Epidermal melanocyte (primary cell): Measurements from ENCODE around the gene TACC2.
A peak's percentile ranks its signal among the peaks of the same experiment; 100 is the strongest.

Experiments
- DNase-seq: peaks from one replicate; pipeline ENCODE4 v3.0.0; 2011; ENCODE audit warnings: low spot score; ENCODE audit not compliant: insufficient read length

TACC2 gene

DNA sequence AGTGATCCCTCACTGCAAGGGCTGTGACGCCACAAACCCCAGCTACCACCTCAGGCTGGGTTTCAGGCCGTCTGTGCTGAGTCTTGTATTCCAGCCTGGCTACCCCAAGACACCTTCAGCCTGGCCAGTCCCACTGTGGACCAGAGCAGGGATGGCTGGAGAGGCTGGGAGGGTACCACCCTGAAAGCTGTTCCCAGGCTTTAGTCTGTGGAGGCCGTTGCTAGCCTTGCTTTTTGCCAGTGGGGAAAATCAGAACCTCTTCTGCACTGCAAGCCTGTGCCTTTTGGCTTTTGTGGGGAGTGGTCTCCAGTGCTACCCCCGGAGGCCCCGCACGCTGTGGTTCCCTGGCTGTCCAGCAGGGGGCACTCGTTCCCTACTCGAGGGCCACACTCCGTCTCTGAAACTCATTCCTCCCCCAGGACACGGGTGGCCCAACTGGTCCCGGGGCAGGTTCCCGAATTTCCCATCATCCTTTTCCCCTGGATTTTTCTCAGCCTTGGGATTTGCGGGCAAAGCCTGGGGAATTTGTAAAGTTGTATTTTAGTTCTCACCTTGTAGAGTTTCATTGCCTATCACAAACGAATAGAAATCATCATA is 153.8 kb downstream of the TACC2 start:
- no peak for DNase-seq

DNA sequence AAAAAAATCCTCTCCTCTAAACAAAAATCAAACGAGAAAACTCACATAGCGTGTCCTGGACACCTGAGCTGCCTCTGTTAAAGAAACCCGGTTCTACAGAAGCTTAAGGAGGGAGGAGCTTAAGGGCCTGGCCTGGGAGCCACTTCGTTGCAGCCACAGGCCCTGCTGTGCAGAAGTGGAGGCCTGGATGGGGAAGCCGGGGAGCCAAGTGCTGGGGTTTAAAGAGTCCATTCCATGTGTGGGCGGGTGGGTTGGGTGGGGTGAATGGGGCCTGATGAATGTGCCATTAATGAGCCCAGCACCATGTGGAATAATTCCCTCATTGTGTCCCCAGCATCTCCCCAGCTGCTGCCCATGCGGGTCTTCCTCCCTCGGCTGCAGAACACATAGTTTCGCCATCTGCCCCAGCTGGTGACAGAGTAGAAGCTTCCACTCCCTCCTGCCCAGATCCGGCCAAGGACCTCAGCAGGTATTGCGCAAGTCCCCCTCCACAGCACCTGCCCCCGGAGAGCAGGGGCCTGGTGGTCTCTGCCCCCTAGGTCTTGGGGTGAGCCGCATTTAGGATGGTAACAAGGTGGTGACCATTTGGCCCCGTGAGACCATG is 154.4 kb downstream of the TACC2 start:
- DNase-seq: no peak

DNA sequence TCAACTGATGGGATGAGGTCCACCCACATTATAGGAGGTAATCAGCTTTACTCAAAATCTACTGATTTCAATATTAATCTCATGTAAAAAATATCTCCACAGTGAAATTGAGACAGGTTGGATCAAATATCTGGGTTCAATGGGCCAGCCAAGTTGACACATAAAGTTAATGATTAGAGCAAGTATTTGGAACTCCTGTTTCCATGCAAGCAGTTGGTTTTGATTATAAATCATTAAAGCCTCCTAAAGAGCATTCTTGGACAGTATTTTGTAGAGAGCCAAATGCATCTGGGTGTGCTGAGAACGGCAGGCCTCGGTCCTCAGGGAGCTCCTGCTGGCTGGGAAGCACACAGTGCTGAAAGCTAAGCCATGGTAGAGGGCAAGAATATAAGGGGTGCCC is 155.2 kb downstream of the TACC2 start:
- DNase-seq: no peak

DNA sequence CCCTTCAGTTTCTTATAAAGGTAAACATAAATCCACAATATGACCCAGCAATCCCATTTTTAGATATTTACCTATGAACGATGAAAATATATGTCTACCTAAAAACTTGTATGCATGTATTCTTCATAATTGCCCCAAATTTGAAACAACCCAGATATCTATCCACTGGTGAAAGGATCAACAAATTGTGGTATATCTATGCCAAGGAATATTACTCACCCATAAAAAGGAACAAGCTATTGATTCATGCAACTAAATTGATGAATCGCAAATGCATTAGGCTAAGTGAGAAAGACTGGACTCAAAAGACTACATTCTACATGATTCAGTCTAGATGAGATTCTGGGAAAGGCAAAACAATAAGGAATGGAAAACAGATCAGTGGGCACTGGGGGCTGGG is 156.2 kb downstream of the TACC2 start:
- DNase-seq: no peak

DNA sequence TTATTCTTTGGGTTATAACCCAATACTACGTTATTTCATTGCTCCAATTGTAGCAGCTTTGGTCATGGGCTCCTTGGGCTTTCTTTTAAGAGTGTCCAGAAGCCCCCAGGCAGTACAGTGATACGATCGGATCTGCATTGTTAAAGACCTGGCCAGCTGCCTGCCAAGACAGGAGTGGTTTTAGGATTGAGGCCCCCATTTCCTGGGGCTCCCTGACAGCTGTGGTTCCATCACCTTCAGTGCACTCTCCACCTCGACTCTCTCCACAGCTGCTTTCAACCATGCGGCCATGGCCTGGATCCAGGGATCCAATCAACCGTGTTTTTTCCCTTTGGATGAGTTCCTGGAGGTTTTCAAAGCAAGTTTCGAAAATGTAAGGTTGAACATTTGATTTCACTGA is 158.7 kb downstream of the TACC2 start:
- DNase-seq: no peak

DNA sequence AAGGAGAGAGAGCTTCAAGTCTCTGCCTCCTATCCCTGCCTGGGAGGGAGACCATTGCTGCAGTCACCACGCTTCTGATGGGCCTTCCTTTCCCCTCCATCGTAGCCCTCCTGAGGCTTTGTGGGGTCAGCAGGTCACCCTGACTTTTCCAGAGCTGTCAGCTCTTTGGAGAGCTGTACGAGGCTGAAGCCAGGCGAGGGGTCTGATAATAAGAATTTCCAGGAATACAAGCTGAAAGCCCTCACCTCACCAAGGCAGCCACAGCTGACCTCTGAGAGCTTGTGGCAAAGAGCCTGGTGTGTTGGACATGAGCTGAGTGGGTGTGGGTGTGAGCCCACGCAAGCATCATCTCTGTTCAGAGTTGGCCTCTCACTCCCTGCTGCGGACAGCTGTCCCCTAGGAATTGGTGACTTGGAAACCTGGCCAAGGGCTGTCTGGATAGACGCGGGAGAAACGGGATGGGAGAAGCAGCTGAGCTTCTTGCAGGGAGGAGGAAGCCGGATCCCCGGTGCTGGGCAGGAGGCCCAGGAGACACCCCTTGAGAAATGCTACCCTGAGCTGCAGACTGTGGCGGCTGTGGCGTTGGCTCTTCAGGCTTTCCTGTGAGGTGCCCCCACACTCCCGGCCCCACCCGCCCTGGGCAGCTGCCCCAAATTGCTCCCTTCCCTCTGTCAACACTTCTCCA is 160.1 kb downstream of the TACC2 start:
- DNase-seq: no peak

DNA sequence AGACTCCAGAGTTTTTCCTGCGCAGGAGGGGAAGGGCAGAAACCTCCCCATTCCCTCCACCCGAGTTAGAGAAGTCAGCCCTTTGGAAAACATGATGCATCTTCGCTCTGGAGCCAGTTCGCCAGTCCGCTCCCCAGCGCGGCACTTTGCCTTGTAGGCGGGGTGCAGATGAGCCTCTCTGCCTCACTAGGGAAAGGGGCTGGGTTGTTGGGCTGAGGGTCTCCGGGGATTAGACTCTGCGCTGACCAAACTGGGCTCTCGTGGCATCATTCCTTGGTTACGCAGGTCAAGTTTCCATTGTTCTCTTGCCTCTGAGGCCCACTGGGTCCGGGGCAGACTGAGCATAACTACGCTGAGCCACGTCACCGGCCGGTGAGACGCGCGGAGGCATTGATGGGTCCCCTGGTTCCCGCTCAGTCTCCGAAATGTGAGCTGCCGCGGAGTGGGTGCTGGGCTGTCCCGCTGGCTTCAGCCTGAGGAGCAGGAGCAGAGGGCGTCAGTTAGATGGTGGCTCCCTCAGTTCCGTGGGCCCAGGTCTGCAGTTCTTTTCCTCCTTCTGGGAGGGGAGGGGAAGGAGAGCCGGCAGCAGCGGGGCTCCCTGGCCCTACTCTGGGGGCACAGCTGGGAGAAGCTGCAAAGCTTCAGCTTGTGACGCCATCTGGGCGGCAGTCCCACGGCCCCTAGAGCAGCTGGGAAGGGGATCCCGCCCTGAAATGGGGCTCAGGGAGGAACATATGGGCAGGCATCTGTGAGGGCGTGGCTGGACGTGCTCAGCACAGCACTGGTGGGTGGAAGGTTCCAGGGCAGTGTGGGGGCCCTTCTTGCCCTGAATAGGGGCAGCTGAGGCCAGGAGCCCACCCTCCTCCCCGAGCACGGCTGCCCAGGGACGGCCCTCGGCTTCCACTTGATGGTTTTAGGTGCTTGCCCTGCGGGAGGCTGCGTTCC is 160.9 kb downstream of the TACC2 start:
- DNase-seq: no peak

DNA sequence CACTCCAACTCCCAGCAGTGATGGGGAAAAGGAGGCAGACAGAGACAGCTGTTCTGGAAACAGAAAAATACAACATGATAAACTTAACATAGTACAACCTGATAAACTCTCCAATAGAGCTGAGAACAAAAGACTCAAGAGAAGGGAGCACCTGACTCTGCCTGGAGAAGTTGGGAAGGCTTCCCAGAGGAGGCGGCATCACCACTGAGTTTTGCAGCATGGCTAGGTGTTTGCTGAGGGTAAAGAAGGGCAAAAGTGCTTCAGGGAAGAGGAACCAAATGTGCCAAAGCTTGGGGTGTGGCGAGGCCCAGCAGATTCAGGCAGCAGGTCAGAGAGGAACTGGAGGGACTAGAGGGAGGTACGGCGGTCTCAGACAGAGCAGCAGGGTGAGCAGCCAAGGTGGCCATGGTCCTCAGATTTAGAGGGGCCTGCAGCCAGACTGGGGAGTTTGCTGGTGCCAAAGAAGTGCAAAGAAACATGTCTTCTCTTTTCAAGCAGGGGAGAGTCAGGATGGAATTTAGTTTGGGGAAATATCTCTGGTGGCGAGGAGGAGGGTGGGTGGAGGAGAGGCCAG is 162.2 kb downstream of the TACC2 start:
- DNase-seq: no peak

DNA sequence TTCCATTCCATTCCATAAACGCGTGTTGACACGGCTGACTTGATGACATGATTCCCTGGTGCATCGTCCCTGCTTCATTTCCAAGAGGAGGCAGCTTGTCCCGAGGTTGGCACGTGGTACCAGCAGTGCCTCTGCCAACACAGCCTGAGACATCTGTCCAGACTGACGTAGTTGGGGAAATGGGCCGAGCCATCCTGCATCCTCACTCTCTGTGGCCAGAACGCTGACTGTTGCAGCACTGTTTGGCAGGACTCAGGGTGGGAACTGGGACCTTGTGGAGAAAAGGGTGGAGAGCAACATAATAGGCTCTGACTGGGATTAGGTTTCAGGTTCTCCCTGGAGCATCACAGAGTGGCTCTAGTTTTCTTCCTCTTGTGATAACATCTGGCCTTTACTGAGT is 163.6 kb downstream of the TACC2 start:
- peak; percentile 60 for DNase-seq

DNA sequence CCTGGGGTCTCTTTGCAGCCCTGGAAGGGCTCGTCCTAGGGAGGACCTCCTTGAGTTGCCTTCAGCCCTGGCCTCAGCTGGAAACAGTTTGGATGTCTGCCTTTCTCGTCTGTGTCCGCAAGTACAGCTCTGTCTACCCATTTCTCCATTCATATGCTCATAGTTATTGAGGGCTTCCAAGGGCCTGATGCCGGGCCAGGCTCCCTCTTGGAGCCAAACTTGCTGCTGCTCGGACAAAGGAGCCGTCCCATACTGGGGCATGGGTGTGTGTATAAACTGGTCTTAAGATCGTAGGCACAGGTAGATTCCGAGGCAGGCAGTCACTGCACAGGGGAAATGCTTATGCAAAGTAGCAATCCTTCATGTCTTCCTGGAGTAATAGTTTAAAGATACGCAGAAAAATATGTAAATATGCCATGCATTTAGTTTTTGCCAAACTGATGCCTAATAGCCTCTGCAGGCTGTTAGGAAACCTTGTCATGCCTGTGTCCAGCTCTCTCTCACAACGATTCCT is 165.1 kb downstream of the TACC2 start:
- DNase-seq: no peak

DNA sequence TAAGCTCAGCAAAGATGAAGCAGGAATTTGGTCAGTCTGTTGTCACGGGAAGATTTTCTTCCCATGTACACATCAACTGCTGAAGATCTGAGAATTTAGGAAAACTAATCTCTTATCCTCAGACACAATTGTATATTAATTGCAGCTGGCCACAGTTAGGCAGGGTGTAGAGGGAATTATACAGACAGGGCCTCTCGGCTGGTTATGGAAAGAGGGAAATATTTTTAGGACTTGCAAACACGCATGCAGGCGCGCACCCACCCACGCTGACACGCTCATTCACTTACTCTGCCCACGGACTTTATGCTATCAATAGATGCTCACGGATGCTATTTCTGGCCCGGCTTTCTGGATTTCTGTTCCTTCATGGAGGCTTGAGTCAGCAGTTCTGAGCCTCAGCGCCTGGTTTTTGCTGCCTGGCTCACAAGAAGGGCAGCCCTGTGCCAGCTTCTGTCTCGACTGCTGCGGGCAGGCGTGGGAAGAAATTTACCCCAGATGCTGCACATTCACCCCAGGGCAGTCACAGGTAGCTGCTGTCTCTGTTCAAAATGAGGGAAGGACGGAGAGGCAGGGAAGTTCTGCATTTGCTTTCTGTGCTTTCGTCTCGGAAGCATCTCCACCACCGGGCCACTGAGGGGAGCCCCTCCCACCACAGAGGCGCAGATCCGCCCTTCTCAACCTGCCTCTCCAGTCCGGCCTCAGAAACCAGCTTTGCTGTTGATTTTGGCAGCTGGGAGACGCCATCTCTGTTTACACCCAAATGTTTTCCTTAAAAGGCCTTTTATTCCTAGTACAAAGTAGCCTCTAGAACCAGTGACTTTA is 165.8 kb downstream of the TACC2 start:
- DNase-seq: no peak

DNA sequence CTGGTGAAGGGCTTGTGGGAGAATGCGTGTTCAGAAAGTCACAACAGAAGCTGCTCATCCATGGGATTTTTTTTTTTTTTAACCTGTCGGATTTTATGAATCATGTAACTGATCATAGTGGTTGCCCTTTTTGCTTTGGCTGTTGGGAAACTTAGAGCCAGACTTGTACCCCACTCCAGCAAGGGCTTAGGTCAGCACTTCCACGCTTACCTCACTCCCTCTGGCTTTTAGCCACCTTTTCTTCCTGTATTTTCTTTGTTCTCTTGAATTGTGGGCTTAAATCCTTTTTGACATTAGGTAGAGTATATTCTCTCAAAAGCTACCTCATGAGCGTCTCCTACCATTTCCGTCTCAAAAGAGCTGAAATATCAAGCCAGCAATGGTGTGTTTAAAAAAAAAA is 168.5 kb downstream of the TACC2 start:
- DNase-seq: no peak

DNA sequence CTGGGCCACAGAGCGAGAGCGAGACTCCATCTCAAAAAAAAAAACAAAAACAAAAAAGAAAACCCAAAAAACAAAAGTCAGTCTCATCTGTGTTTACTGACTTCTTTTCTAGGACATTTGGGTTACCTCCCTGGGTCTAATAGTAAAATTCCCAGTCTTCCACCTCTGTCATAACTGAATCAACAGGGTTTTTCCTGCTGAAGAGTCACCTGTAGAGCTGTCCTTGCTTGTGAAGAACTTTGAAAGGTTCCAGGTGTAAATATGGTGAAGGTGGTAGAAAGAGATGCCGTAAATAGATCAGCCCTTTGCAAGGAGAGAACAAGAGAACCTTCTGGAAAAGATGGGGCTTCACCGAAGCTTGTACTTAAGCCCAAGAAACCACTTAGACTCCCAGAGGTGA is 169.4 kb downstream of the TACC2 start:
- no peak for DNase-seq

DNA sequence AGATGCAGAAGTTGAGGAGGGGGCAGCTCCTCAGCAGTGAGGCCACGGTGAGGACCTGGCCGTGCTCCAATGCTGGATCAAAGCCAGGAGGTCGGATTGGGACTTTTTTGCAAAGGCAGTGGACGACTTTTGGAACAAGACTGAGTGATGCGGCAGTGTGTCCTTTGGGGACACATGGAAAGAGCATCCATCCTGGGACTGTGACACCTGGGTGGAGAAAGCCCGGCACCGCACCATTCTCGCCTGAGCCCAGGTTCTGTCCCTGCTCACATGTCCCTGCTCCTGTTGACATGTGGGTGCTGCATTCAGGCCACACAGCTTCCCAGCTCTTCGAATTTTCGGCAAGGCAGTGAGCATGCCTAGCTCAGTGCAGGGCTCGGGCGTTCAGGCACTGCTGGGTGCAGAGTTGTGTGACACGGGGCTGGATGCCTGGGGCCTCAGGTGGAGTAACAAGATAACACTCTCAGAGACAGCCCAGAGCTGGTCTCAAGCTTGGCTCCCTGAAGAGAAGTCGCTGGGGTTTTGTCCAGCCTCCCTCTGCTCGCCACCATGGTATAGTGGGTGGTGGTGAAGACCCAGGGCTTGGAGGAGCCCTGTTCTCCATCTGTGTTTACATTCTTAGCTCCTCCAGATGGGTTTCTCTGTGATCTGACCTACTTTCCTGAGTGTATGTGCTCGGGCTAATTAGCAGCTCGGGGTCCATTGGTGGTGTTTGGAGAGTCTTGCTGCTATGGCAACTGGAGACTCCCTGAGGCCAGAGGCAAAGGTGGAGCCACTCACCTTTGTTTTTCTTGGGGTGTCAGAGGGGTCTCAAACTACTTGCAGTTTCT is 170.4 kb downstream of the TACC2 start:
- DNase-seq: no peak

DNA sequence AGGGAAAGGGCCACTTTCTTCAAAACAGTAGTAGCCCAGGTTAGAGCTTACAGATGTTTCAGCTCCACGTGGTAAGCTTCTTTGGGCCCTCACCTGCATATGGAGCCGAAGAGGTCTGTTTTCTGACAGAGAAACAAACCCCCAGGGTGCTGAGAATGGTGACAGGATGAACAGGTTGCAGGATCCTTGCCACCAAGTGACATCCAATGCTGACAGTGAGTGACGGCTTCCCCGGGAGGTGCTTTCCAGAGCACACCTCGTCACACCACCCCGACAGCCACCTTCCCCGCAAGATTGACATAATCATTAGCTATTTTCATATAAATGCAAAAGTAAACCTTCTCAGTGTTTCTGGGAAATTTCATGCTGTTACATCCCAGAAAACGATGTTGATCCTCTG is 172.8 kb downstream of the TACC2 start:
- DNase-seq: no peak

DNA sequence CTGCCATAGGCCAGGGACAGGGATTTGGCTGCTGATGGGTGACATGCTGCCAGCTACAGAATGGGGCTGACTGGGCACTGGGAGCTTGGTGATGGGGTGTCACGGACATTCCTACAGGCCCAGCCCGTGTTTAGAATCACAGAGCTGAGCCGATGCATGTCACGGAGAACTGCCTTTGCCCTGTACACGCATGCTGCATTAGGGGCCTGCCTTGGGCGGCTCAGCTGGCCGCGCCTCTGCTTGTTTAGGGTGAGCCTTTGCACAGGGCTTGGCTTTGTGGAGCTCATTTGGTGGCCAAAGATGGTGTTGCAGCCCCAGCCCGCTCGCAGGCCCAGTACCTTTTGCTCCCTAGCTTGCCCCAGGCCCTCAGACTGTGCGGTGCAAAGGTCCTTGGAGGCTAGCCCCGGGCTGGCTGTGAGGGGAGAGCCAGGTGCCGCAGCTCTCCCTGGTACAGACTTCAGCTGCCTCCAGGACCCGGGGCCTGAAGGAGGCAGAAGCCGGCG is 173.8 kb downstream of the TACC2 start:
- no peak for DNase-seq

DNA sequence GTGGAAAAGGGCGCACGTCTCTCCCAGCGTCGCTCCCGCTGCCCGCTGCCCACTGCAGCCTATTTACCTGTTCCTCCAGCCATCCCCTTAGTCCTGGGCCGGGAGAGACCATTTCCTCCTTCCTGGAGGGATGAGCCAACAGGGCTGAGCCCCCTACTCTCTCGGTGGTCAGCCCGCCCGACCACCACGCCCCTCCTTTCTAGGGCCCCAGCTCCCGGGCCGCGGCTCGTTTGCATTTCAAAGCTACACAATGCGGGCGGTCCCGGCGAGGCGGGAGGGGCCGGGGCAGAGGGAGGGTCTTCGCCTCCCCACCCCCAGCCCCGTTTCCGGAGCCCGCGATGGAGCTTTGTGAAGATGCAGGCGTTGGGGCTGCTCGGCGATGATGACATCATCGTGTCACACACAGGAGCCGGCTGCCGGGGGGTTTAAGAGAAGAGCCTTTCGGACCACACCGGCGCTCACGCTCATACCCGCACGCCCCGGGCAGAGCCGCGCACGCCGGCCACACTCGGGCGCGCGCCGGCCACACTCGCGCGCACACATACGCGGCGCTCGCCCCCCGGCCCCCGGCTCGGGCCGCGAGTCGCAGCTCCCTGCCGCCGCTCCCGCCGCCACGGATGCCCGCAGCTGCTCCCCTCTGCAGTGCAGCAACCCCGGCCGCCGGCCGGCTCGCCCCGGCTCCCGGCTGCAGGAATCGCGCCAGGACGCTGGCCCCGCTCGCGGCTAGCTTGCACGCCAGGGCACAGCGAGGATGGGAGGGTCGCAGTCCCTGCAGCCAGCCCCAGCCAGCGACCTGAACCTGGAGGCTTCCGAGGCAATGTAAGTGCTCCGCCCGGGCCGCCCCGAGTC is 174.4 kb downstream of the TACC2 start:
- no peak for DNase-seq

DNA sequence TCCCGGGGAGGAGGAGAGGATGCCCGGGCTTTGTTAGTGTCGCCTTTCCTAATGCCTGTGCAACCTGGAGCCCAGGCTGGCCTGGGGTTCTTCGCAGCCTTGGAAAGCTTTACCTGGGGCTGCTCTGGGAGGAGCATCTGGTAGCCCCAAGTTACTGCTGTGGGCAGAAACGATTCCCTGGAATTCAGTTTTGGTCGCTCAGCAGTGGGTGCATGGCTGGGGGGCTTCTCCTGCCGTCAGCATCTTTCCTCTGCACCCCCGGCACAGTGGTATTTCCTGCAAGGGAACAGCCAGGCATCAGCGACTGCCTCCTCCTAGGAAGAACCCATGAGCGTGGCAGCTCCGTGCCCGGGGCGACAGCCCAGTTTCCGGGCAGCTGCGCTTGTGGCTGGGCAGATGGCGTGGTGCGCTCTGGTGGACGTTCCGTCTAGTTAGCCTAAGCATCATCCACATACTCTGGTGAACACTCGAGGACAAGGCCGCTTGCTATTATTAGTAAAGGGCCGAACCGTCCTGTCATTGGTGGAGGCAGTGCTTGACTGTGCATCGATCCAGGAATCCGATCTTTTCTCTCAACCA is 175.1 kb downstream of the TACC2 start:
- DNase-seq: peak; percentile 64
